GM23338 (cell line): Measurements from ENCODE around the gene EML1. TPM values are rescaled to one million over a fixed set of nuclear protein-coding genes. Genes with fewer than 3 reads are reported as not detected.
A peak's percentile ranks its signal among the peaks of the same experiment; 100 is the strongest.

ENCODE experiments used
- ATAC-seq: fragments of 200-7000 bp; cut with Tn5 transposase; 3 replicates; pipeline ENCODE4 v1.9.1; 2020
- DNase-seq: peaks from one replicate; pipeline ENCODE4 v3.0.0-alpha.2; 2015; ENCODE audit warnings: low spot score
- H2AFZ ChIP-seq: fragments of 200-600 bp; sonication (generic); 2 replicates; pipeline ENCODE4 v1.8.0; 2016; ENCODE audit warnings: antibody characterized with exemption, mild to moderate bottlenecking, moderate library complexity
- H3F3A ChIP-seq: fragments of 200-600 bp; sonication (generic); replicated peaks from 2 replicates; pipeline ENCODE4 v1.8.0; 2017; ENCODE audit warnings: antibody characterized with exemption, mixed run types, low read depth
- H3K27ac ChIP-seq: fragments of 200-600 bp; sonication (generic); 2 replicates; pipeline ENCODE4 v1.6.1; 2016; ENCODE audit warnings: low read depth
- H3K27me3 ChIP-seq: fragments of 200-600 bp; sonication (generic); 2 replicates; pipeline ENCODE4 v1.8.0; 2016; ENCODE audit warnings: mild to moderate bottlenecking, mixed run types, moderate library complexity; ENCODE audit not compliant: insufficient read depth
- H3K36me3 ChIP-seq: fragments of 200-600 bp; sonication (generic); 2 replicates; pipeline ENCODE4 v1.8.0; 2016; ENCODE audit warnings: mild to moderate bottlenecking; ENCODE audit not compliant: insufficient read depth
- H3K4me1 ChIP-seq: fragments of 200-600 bp; sonication (generic); 2 replicates; pipeline ENCODE4 v1.8.0; 2016; ENCODE audit warnings: mild to moderate bottlenecking, moderate library complexity; ENCODE audit not compliant: insufficient read depth
- H3K4me2 ChIP-seq: fragments of 200-600 bp; sonication (generic); 2 replicates; pipeline ENCODE4 v1.7.1; 2017; ENCODE audit warnings: mixed run types
- H3K4me3 ChIP-seq: fragments of 200-600 bp; sonication (generic); 2 replicates; pipeline ENCODE4 v1.6.1; 2016; ENCODE audit warnings: mixed run types
- H3K79me2 ChIP-seq: fragments of 200-600 bp; sonication (generic); replicated peaks from 2 replicates; pipeline ENCODE4 v1.8.0; 2017; ENCODE audit warnings: mild to moderate bottlenecking; ENCODE audit not compliant: insufficient read depth
- H3K9me2 ChIP-seq: fragments of 200-600 bp; sonication (generic); 2 replicates; pipeline ENCODE4 v1.8.0; 2017; ENCODE audit not compliant: insufficient read depth
- H4K20me1 ChIP-seq: fragments of 200-600 bp; sonication (generic); replicated peaks from 2 replicates; pipeline ENCODE4 v1.8.0; 2017; ENCODE audit warnings: mild to moderate bottlenecking; ENCODE audit not compliant: insufficient read depth
- H3K27ac Mint-ChIP-seq: 2 replicates; pipeline ENCODE4 v1.8.0; 2020; ENCODE audit warnings: inconsistent platforms, mild to moderate bottlenecking, moderate library complexity, mixed read lengths
- H3K27me3 Mint-ChIP-seq: 3 replicates; pipeline ENCODE4 v1.8.0; 2022; ENCODE audit warnings: low read depth, mild to moderate bottlenecking, moderate library complexity, mixed read lengths, inconsistent platforms; ENCODE audit not compliant: insufficient read depth, poor library complexity
- H3K36me3 Mint-ChIP-seq: 3 replicates; pipeline ENCODE4 v1.8.0; 2021; ENCODE audit warnings: low read depth, mild to moderate bottlenecking, inconsistent platforms, moderate library complexity, mixed read lengths
- H3K4me1 Mint-ChIP-seq: 3 replicates; pipeline ENCODE4 v1.8.0; 2020; ENCODE audit warnings: mild to moderate bottlenecking, inconsistent platforms, mixed read lengths
- H3K4me3 Mint-ChIP-seq: 3 replicates; pipeline ENCODE4 v1.8.0; 2021; ENCODE audit warnings: moderate library complexity, mild to moderate bottlenecking, inconsistent platforms, mixed read lengths
- H3K9me3 Mint-ChIP-seq: 3 replicates; pipeline ENCODE4 v1.8.0; 2020; ENCODE audit warnings: moderate library complexity, mild to moderate bottlenecking, inconsistent platforms, mixed read lengths
- JUNB ChIP-seq: IDR thresholded peaks from one replicate; pipeline ENCODE4 v1.6.1; 2016; ENCODE audit warnings: antibody characterized with exemption; ENCODE audit not compliant: unreplicated experiment
- POLR2AphosphoS5 ChIP-seq: IDR thresholded peaks from 2 replicates; pipeline ENCODE4 v1.6.1; 2016; ENCODE audit warnings: antibody characterized with exemption, low read depth
- REST ChIP-seq: IDR thresholded peaks from one replicate; pipeline ENCODE4 v1.6.1; 2018; ENCODE audit warnings: antibody characterized with exemption; ENCODE audit not compliant: unreplicated experiment
- STAT1 ChIP-seq: IDR thresholded peaks from one replicate; pipeline ENCODE4 v1.6.1; 2016; ENCODE audit warnings: antibody characterized with exemption; ENCODE audit not compliant: unreplicated experiment
- ZNF331 ChIP-seq: fragments of 250-450 bp; sonication (Bioruptor Pico); IDR thresholded peaks from 2 replicates; pipeline ENCODE4 v1.5.0; 2020; ENCODE audit warnings: low read depth, mild to moderate bottlenecking, moderate library complexity
- polyA plus RNA-seq: library from polyadenylated mRNA; unstranded; fragments of >200 nt; fragmentation: Nextera tagmentation; extraction: Ambion mirVana; gene quantifications from 2 replicates; pipeline ENCODE4 v1.2.1, GENCODE V29; 2016
- total RNA-seq: library from RNA; depleted of rRNA; stranded (reverse); fragments of >200 nt; shearing (Covaris generic); gene quantifications from 2 replicates; pipeline ENCODE4 v1.2.3, GENCODE V29; 2014
- TF ChIP-seq, protein P1 (sequence below): IDR thresholded peaks from 2 replicates; pipeline ENCODE4 v1.6.1; 2016; ENCODE audit warnings: antibody characterized with exemption
- TF ChIP-seq, protein P2 (sequence below), 2 experiments: fragments of 200-600 bp in 1 of 2; sonication (generic) in 1 of 2; conservative IDR thresholded peaks; 2 replicates each; pipeline versions ENCODE4 v1.5.1 to v1.6.1; 2016 to 2017; ENCODE audit warnings: antibody characterized with exemption in 2 of 2, low read depth in 2 of 2, mild to moderate bottlenecking in 2 of 2, moderate library complexity in 1 of 2
- TF ChIP-seq, protein P3 (sequence below): fragments of 250-450 bp; sonication (Bioruptor Pico); IDR thresholded peaks from 2 replicates; pipeline ENCODE4 v1.5.0; 2020; ENCODE audit warnings: mild to moderate bottlenecking, moderate library complexity

Gene EML1
- total and polyA plus RNA-seq, 2 experiments from 2014 or later = 7.0 to 18.1 TPM

DNA sequence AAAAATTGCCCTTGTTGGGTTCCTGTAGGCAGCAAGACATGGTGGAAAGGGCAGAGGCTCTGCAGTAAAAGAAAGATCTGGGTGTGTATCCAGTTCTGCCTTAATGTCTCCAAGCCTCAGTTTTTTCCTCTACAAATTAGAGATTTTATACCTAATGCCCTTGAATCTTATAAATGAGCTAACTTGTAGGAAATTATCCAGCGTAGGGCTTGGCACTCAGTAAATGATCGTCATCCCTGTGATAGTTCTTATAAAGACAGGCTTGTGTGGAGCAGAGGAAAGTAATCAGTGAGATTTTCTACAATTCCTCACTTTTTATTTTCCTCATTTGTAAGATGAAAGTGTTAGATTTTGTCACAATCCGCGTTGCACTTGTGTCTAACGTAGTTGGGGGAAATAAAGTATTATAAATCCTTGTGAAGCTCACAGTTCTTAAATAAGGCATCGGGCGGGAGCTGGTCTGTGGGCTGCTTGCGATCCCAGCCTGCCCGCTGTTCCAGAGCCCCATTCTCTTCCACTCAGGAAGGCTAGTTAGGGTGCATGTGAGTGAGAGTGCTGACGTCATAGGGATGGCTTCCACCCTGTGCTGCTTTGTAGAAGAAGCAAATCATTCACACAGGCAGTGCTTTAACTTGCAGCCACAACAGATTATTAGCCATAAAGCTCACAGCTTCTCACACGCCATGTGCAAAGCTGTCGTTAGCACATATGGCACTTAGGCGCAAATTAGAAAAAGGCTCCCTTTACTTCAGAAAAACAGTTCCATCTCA lies 87.6 kb downstream of the EML1 start (continued):
- TF ChIP-seq, protein P1, sequence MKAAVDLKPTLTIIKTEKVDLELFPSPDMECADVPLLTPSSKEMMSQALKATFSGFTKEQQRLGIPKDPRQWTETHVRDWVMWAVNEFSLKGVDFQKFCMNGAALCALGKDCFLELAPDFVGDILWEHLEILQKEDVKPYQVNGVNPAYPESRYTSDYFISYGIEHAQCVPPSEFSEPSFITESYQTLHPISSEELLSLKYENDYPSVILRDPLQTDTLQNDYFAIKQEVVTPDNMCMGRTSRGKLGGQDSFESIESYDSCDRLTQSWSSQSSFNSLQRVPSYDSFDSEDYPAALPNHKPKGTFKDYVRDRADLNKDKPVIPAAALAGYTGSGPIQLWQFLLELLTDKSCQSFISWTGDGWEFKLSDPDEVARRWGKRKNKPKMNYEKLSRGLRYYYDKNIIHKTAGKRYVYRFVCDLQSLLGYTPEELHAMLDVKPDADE = no peak
- no peak for TF ChIP-seq REST

- Mint-ChIP-seq H3K4me3 (no peak overlapping the region), H3K4me1 (peaks cover 22% of the 10 kb centered on the region), H3K27me3 (peaks cover 2% of the 10 kb centered on the region), H3K27ac (no peak overlapping the region), H3K36me3 (no peaks in the 10 kb centered on the region), H3K9me3 (no peaks in the 10 kb centered on the region)
- Histone ChIP-seq H3K36me3 (no peaks in the 10 kb centered on the region), H2AFZ (no peak overlapping the region), H3K79me2 (no peaks in the 10 kb centered on the region), H4K20me1 (no peaks in the 10 kb centered on the region), H3K4me2 (no peak overlapping the region), H3K27ac (0 out of 2 replicates have a peak overlapping the region, but pooled peaks have one; percentile 18), H3F3A (no peaks in the 10 kb centered on the region), H3K27me3 (no peaks in the 10 kb centered on the region), H3K4me1 (peaks cover 8% of the 10 kb centered on the region; the same call in 1 of the 2 replicates), H3K4me3 (no peak overlapping the region), H3K9me2 (no peaks in the 10 kb centered on the region)
- peak; percentile 64 for ATAC-seq
- no peak for DNase-seq
- TF ChIP-seq ZNF331 (CRISPR knock-in tag) (no peak), JUNB (no peak), STAT1 (no peak), POLR2AphosphoS5 (no peak)
- TF ChIP-seq, protein P2, sequence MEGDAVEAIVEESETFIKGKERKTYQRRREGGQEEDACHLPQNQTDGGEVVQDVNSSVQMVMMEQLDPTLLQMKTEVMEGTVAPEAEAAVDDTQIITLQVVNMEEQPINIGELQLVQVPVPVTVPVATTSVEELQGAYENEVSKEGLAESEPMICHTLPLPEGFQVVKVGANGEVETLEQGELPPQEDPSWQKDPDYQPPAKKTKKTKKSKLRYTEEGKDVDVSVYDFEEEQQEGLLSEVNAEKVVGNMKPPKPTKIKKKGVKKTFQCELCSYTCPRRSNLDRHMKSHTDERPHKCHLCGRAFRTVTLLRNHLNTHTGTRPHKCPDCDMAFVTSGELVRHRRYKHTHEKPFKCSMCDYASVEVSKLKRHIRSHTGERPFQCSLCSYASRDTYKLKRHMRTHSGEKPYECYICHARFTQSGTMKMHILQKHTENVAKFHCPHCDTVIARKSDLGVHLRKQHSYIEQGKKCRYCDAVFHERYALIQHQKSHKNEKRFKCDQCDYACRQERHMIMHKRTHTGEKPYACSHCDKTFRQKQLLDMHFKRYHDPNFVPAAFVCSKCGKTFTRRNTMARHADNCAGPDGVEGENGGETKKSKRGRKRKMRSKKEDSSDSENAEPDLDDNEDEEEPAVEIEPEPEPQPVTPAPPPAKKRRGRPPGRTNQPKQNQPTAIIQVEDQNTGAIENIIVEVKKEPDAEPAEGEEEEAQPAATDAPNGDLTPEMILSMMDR (conservative IDR thresholded peaks at IDR 0.05; ENCODE audit: low read depth in 2 of 2) = no peak
- TF ChIP-seq, protein P1 = no peak
- TF ChIP-seq, protein P3, sequence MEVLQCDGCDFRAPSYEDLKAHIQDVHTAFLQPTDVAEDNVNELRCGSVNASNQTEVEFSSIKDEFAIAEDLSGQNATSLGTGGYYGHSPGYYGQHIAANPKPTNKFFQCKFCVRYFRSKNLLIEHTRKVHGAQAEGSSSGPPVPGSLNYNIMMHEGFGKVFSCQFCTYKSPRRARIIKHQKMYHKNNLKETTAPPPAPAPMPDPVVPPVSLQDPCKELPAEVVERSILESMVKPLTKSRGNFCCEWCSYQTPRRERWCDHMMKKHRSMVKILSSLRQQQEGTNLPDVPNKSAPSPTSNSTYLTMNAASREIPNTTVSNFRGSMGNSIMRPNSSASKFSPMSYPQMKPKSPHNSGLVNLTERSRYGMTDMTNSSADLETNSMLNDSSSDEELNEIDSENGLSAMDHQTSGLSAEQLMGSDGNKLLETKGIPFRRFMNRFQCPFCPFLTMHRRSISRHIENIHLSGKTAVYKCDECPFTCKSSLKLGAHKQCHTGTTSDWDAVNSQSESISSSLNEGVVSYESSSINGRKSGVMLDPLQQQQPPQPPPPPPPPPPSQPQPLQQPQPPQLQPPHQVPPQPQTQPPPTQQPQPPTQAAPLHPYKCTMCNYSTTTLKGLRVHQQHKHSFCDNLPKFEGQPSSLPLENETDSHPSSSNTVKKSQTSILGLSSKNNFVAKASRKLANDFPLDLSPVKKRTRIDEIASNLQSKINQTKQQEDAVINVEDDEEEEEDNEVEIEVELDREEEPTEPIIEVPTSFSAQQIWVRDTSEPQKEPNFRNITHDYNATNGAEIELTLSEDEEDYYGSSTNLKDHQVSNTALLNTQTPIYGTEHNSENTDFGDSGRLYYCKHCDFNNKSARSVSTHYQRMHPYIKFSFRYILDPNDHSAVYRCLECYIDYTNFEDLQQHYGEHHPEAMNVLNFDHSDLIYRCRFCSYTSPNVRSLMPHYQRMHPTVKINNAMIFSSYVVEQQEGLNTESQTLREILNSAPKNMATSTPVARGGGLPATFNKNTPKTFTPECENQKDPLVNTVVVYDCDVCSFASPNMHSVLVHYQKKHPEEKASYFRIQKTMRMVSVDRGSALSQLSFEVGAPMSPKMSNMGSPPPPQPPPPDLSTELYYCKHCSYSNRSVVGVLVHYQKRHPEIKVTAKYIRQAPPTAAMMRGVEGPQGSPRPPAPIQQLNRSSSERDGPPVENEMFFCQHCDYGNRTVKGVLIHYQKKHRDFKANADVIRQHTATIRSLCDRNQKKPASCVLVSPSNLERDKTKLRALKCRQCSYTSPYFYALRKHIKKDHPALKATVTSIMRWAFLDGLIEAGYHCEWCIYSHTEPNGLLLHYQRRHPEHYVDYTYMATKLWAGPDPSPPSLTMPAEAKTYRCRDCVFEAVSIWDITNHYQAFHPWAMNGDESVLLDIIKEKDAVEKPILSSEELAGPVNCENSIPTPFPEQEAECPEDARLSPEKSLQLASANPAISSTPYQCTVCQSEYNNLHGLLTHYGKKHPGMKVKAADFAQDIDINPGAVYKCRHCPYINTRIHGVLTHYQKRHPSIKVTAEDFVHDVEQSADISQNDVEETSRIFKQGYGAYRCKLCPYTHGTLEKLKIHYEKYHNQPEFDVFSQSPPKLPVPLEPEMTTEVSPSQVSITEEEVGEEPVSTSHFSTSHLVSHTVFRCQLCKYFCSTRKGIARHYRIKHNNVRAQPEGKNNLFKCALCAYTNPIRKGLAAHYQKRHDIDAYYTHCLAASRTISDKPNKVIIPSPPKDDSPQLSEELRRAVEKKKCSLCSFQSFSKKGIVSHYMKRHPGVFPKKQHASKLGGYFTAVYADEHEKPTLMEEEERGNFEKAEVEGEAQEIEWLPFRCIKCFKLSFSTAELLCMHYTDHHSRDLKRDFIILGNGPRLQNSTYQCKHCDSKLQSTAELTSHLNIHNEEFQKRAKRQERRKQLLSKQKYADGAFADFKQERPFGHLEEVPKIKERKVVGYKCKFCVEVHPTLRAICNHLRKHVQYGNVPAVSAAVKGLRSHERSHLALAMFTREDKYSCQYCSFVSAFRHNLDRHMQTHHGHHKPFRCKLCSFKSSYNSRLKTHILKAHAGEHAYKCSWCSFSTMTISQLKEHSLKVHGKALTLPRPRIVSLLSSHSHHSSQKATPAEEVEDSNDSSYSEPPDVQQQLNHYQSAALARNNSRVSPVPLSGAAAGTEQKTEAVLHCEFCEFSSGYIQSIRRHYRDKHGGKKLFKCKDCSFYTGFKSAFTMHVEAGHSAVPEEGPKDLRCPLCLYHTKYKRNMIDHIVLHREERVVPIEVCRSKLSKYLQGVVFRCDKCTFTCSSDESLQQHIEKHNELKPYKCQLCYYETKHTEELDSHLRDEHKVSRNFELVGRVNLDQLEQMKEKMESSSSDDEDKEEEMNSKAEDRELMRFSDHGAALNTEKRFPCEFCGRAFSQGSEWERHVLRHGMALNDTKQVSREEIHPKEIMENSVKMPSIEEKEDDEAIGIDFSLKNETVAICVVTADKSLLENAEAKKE (CRISPR knock-in tag) = no peak
These were observed 90.8 kb downstream of the EML1 start for GRCh38 chr14:99883866-99884650.
